Activated naive CD8-positive, alpha-beta T cell treated with anti-CD3 and anti-CD28 coated beads, Interleukin-2, amount 50 U/mL, for 16 hours (primary cell): ENCODE results near the gene ZFX.

ENCODE experiments used
- DNase-seq: peaks from one replicate; pipeline ENCODE4 v3.0.0-alpha.2; 2020; ENCODE audit warnings: low read depth, low spot score

The ZFX gene

DNA sequence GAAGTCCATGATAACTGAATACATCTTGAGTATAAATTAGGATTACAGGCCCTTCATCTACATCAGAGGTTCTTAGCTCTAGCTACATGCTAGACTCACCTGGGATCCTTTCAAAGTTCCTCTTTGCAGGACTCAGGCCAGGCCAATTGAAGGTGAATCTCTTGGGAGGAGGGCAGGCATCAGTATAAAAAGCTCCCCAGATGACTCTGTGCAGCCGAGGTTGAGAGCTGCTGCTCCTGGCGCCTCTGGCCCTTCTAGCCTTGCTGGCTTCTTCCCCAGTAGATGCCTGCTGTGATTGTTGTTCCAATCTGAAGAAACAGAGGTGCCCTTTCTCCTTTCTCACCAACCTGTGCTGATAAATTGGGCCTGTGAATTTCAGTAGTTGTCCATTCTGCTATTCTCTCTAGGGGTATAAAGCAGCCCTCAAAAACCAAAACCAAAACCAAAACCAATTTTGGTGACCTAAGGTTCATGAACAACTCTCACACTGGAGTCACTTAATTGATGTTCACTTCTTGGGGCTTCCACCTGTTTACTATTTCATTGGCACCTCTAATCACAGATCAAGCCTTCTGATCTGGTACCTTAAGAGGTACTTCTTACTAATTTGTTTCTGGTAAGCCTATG lies 85.7 kb downstream of the ZFX start:
- DNase-seq, result no peak

DNA sequence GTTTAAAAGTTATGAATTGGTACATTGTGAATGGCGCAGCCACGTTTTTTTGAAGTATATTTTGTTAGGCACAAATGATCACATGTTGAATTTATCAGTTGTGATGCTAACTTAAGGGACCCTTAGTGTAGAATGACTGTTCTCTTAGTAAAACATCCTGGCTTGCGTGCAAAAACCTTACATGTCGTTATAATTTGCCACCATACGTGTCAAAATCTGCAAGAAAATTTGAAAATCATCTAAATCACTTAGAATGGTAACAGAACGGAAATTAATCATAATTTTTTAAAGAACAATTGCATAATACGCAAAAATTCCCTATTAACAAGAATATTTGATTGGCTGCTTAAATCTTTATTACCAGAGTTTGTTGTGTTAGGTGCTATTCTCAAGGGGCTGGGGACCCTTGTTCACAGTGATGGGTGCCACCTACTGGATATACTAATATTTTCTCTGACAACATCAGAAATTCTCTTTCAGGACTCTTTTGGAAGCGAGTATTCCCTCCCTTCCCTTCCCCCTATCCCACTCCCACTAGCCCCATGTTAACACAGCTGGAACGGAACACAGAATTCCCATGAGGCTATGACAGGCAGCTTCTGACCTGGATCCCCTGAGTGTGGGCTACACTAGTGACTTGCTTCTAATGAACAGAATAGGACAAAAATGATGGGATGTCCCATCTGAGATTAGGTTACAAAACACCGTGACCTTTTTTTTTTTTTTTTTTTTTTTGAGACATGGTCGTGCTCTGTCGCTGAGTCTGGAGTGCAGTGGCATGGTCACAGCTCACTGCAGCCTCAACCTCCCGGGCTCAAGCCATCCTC lies 92.5 kb downstream of the ZFX start:
- no peak for DNase-seq

DNA sequence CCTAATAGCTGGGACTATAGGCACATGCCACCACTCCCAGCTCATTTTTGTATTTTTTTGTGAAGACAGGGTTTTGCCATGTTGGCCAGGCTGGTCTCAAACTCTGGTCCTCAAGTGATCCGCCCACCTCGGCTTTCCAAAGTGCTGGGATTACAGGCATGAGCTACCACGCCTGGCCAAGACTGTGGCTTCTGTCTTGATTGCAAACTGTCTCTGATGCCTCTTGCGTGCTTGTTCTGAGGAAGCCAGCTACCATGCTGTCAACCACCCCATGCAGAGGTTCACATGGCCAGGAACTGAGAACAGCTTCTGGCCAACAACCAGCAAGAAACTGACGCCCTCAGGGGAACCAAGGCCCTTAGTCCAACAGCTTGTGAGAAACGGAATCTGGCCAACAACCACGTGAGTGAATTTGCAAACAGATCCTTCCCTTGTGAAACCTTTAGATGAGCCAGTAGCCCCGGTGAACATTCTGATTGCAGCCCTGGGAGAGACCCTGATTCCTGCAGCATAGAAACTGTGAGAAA lies 93.2 kb downstream of the ZFX start:
- no peak for DNase-seq

DNA sequence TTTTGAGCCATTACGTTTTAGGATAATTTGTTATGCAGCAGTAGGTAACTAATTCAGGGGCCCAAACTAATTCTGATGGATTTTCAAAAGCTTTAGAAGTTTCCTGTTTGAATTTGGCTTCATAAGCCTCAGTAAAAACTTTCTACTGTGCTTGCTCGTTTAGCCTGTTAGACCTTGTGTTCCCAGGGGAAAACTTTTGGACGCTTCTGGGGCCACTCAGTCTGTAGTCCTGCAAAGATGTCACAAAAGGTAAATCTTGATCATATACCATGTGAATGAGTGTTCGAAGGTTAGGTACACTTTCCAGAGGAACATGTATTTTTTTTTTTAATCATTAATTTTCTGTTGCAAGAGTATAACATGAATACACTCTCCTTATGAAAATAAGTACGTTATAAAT lies 93.7 kb downstream of the ZFX start:
- DNase-seq, result no peak

DNA sequence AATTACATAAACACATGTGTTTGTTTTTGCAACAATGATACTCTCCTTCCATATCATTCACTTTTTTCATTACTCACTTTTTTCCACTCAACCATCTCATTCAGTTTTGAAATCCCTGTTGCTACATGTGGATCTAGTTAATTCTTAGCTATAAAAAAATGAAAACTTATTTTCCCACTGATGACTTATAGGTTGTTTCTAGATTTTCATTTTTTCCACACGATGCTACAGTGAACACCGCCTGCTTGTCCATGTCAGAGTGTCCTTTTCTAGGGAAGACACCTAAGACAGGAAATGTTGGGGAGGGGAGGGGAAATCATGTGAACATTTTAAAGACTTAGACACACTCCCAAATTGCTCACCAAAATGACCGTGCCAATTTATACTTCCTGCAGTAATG lies 94.2 kb downstream of the ZFX start:
- DNase-seq, result no peak

DNA sequence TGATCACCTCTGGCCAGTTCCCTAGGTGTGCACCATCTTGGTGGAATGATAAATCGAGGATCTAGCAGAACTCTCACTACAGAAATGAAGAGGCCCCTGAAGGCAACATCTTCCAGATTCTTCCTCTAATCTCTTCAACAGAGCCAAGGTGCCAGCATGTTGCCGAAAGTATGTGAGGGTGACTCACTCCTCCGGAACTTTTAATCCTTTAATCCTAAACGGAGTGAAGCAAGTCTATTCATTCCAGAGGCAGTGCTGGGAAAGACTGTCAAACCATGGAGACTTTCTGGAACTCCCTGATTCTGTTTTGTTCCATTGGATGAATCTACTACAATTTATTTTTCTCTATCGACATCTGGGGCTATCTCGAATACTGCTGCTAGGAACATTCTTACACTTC lies 95.7 kb downstream of the ZFX start:
- no peak for DNase-seq

DNA sequence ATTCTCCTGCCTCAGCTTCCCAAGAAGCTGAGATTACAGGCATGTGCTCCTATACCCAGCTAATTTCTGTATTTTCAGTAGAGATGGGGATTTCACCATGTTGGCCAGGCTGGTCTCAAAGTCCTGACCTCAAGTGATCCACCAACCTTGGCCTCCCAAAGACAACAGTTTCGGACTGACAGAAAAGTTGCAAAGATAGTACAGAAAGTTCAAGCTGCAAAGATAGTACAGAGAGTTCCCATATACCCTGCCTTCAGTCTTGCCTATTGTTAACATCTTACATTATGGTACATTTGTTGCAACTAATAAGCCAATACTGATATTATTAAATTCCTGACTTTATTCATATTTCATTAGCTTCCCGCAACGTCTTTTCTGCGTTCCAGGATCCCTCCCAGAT lies 98.5 kb downstream of the ZFX start:
- DNase-seq, result no peak

DNA sequence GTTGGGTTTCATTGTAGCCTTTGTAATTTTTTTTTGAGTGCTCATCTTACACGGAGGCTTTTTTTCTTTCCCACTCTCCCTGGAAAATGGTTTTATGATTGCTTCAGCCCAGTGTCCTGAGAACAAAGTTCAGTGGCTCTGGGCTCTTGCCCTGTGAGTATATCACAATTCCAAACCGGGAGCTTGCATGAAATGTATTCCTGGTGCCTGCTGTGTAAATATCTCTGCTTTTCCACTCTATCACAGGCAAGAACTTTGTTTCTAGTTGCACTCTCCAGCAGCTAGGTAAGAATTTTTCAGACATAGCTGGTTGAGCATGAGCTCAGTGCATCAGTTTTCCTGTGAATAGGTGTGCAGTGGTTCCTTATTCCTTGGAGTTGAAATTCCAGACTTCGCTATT lies 103.5 kb downstream of the ZFX start:
- no peak for DNase-seq

DNA sequence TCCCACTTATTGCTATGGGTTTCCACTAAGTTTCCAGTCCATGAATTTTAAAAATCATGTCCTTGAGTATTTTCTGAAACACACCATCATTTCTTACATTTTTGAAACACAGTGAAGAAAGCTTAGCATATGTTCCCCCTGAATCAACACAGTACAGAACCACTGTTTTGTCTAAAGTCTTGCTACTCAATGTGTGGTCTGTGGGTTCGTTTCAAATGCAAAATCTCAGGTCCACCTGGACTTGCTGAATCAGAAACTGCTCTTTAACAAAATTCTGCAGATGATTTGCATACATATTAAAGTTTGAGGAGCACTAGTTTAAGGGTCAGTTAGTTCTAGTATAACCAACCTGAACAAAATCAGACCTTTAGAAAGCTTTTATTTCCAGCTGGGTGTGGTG lies 103.9 kb downstream of the ZFX start:
- no peak for DNase-seq

DNA sequence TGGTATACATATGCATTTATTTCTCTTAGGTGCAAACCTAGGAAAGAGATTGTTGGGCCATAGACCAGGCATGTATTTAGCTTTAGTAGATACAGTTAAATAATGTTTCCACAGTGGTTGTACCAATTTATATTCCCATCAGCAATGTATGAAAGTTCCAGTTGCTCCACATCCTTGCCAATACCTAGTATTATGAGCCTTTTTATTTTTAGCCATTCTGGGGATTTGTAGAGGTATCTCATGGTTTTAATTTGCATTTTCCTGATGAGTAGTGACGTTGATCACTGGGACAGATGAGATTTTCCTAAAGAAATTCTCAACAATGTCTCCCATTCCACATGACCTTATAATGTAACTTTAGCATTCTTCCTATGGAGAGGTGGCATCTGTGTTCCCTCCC lies 107.5 kb downstream of the ZFX start:
- DNase-seq, result no peak

DNA sequence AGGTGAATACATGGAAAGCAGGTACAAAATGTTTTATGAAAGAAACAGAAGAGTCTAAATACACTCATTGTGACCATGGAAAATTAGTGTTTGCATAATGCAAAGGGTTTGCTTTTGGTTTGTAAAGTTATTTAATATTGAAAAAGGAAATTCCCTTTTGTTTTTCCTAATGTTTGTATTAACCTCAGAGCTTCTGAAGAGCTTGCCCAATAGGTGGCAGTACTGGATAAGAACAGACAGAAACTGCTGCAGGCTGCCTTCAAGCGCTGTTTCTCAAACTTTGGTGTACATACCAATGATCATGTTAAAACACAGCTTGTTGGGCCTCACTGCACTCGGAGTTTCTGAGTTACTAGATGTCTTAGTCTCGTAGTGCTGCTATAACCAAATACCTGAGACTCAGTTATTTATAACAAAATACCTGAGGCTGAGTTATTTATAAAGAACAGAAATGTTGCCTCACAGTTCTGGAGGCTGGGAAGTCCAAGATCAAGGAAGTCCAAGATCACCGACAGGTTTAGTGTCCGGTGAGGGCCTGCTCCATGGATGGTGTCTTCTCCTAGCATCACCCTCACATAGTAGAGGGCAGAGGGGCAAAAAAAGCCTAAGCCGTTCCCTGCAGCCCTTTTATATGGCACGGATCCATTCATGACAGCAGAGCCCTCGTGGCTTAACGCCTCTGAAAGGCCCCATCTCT lies 110.2 kb downstream of the ZFX start:
- no peak for DNase-seq

DNA sequence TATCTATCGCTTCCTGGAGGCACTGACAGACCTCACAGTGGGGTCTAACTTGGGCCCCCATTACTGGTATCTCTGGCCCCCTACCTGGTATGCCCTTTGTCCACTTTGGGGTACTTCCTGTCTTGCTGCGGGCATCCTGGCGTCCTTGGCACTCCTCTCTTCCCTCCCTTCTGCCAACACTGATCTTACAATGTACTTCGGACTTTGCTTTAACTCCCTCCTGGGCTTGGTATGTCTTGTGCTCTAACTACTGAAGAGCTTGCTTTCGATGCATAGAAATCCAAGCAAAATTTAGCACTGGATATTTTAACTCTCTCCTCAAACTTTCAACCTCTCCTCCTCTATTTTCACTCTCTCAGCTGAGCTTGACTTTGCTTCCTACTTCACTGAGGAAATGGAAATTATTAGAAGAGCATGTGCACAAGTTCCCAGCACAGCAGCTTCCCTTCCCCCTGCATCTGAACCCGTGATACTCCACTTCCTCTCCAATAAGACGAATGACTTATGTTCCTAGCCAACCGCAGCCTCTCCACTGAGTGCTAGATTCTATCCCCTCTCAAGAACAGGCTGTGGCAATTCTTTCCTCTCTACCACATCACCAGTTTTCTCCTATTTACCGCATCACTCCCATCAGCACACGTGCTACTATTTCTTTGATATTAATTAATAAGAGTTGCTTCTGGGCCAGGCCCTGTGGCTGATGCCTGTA lies 111.5 kb downstream of the ZFX start:
- no peak for DNase-seq

DNA sequence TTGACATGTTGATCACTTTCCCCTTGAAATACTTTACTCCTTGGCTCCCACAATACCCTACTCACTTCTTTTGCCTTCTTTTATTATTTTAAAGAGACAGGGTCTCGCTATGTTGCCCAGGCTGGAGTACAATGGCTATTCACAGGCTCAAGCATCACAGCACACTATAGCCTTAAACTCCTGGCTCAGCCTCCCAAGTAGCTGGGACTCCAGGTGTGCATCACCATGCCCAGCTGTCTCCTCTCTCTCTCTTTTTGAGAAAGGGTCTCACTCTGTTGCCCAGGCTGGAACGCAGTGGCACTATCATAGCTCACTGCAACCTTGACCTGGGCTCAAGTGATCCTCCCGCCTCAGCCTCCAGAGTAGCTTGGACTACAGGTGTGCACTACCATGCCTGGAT lies 112.8 kb downstream of the ZFX start:
- DNase-seq, result no peak

DNA sequence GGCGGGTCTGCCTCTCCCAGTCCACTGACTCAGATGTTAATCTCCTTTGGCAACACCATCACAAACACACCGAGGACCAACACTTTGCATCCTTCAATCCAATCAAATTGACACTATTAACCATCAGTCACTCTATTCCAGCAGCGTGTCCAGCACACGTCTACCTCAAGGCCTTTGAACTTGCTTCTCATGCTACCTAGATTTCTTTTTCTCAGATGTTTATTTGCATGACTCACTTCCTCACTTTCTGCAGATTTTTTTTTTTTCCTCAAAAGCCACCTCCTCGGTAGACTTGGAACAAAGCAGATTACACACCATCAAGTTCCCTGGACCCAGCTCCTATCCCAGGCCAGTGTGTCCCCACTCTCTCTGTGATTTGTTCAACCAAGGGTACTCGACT lies 114.9 kb downstream of the ZFX start:
- DNase-seq, result no peak
